ENCODE measurements around the gene LRRC19. TPM values are rescaled to one million over a fixed set of nuclear protein-coding genes. Genes with fewer than 3 reads are reported as not detected.

The LRRC19 gene, protein sequence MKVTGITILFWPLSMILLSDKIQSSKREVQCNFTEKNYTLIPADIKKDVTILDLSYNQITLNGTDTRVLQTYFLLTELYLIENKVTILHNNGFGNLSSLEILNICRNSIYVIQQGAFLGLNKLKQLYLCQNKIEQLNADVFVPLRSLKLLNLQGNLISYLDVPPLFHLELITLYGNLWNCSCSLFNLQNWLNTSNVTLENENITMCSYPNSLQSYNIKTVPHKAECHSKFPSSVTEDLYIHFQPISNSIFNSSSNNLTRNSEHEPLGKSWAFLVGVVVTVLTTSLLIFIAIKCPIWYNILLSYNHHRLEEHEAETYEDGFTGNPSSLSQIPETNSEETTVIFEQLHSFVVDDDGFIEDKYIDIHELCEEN
- not detected in 2 replicates for total RNA-seq

DNA sequence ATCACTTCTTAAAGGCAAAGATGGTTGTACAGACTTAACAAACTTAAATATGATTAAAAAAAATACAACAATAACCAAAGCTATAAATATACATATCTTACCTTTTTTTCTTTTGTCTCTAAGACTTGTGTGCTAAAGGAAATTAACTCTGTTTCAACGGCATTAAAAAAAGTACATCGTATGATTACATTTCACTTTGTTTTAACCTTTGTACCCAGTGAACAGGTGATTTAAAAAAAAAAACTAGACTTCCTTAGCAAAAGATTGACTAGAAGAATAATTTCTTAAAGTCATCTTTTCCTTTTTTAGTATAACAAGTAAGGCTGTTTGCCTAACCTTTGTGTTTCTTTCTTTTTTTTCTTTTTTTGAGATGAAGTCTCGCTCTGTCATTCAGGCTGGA, at the start of gene LRRC19:
Gene LRRC19, minus strand, starts transcription at position 182 of the 400 bp plus-strand sequence. CDS start 5,978 bp downstream, outside the sequence.

GRCh38 chr9:26955921-26956859, 49.3 kb downstream of the LRRC19 start, which contains the start of gene IFT74:
IFT74 (plus strand) TSS chr9:26956412; CDS start chr9:26961968, 5,556 bp downstream.

GRCh38 chr9:26946753-26947727, 58.4 kb downstream of the LRRC19 start, which contains the start of gene PLAA:
PLAA (minus strand) TSS chr9:26947242; CDS start chr9:26947045, 197 bp downstream.

Other genes with a start within 250 kb of the LRRC19 start
- gene CAAP1, start 112.9 kb downstream of the LRRC19 start, total RNA-seq = 9.5 and 12.1 TPM in 2 replicates
- 29.6 and 37.7 TPM in 2 replicates for gene PLAA, start 58.4 kb downstream of the LRRC19 start, total RNA-seq
- gene IFT74, start 49.3 kb downstream of the LRRC19 start, total RNA-seq = 12.3 and 13.4 TPM in 2 replicates
- gene TEK, start 103.6 kb upstream of the LRRC19 start, total RNA-seq = 1.9 and 2.2 TPM in 2 replicates

Measured in bronchus fibroblast of lung (primary cell).